H1 (cell line): ENCODE measurements around the gene ENPP3. TPM values are rescaled to one million over a fixed set of nuclear protein-coding genes. Genes with fewer than 3 reads are reported as not detected.

Experiments
- CBX5 ChIP-seq: fragments of 300-800, 300-1000 bp; sonication (generic); IDR thresholded peaks from 2 replicates; pipeline ENCODE4 v1.7.1; 2016; ENCODE audit warnings: antibody characterized with exemption, low read length, low read depth
- CBX8 ChIP-seq: fragments of 300-800, 300-1000 bp; sonication (generic); IDR thresholded peaks from 2 replicates; pipeline ENCODE4 v1.7.1; 2016; ENCODE audit warnings: low read depth, low read length, borderline replicate concordance
- HDAC6 ChIP-seq: IDR thresholded peaks from one replicate; pipeline ENCODE4 v1.7.1; 2012; ENCODE audit warnings: low read depth, mild to moderate bottlenecking, inconsistent platforms, low read length, moderate library complexity
- SIN3A ChIP-seq, 2 experiments: IDR thresholded peaks in 1 of 2; conservative IDR thresholded peaks in 1 of 2; 2 replicates each; pipeline ENCODE4 v1.6.1; 2011 to 2012; ENCODE audit warnings: low read length in 2 of 2, improper control_type of control experiment in 1 of 2, low read depth in 1 of 2, mild to moderate bottlenecking in 1 of 2
- polyA plus RNA-seq, 7 experiments: library from polyadenylated mRNA; depleted of rRNA in 3 of 7; stranded (reverse) in 5 of 7; unstranded in 2 of 7; fragments of >200 nt in 5 of 7; fragments of 200-250 nt in 2 of 7; gene quantifications; 1 replicate in 5 of 7; 2 replicates in 1 of 7; 4 replicates in 1 of 7; pipeline versions ENCODE4 v1.2.1 to v1.2.3, GENCODE V29; 2011 to 2013; ENCODE audit warnings: missing spikeins in 2 of 7, mixed read lengths in 2 of 7
- total RNA-seq: library from RNA; stranded (reverse); fragmentation: NEBNext Ultra II Directional; extraction: Animal tissue kit (Norgen Biotek cat#: 25700); gene quantifications from 2 replicates; pipeline ENCODE4 v1.2.1, GENCODE V29; 2021
- TF ChIP-seq, protein P1 (sequence below): IDR thresholded peaks from 2 replicates; pipeline ENCODE4 v1.6.1; 2012; ENCODE audit warnings: inconsistent platforms

The ENPP3 gene
- total and polyA plus RNA-seq, 2 of the 8 experiments (the other 6 are each of a cell fraction or from before 2014, with no cell fraction given), result 0.11 TPM; not detected in 1

DNA sequence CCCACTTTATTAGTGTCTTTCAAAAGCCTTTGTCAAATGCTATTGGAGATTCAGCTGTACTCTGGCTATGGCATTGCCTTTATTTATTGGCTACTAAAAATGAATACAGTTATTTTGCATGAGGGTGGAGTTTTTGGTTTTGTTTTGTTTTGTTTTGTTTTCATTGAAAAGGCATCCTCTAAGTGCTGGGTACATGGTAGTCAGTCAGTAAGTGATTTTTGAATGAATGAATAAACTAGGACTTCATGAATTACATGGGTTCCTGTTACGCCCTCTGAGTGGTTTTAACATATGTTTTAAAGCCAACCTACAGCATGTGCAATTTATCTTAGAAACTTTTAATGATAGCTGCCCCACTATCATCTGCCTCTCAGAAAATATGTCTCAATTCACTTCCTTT lies 131.9 kb downstream of the ENPP3 start (continued):
- TF ChIP-seq, protein P1, sequence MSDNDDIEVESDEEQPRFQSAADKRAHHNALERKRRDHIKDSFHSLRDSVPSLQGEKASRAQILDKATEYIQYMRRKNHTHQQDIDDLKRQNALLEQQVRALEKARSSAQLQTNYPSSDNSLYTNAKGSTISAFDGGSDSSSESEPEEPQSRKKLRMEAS, result no peak
- no peak for TF ChIP-seq CBX8
- TF ChIP-seq HDAC6, result no peak
- TF ChIP-seq SIN3A (conservative IDR thresholded peaks at IDR 0.05 in 1 of 2, IDR thresholded peaks at IDR 0.05 in 1 of 2; ENCODE audit: low read depth in 1 of 2, low read length in 2 of 2), result no peak
- TF ChIP-seq CBX5, result no peak
